Measurements from ENCODE around the gene SHC4. TPM values are rescaled to one million over a fixed set of nuclear protein-coding genes. Genes with fewer than 3 reads are reported as not detected.

Gene SHC4
- polyA plus RNA-seq, 1 donor (not counting 4 experiments of a cell fraction or from before 2014, with no cell fraction given) = 0.94 TPM

DNA sequence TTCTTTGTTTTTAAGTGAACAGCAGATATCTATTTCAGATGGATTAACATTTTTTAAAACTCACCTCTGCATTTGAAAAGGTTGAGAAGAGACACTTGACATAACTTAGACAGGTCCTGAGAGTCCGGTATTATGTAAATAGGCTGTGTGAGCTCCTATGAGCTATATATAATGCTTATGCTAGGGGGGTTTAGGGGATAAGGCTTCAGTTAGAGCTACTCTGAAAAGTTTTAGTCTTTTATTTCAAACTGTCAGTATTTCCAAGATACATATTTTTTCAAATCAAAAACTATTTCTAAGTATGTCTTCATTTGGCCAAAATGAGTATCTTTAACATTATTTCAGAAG is 16.9 kb downstream of the SHC4 start:
- Histone ChIP-seq H3K9me1 (ENCODE audit: control insufficient read depth, extremely low read depth, insufficient read depth, low read length) (no peaks in the 10 kb centered on the region), H3K9ac (ENCODE audit: control insufficient read depth, extremely low read depth, insufficient read depth, low read length) (no peak overlapping the region), H4K20me1 (ENCODE audit: control insufficient read depth, extremely low read depth, insufficient read depth, low read length) (no peaks in the 10 kb centered on the region), H3K79me2 (ENCODE audit: control insufficient read depth, insufficient read depth, low read length) (no peaks in the 10 kb centered on the region), H3K36me3 (ENCODE audit: control insufficient read depth in 2 of 2, extremely low read depth in 1 of 2, insufficient read depth in 2 of 2, low read length in 2 of 2) (no peaks in the 10 kb centered on the region), H3K4me3 (ENCODE audit: control insufficient read depth in 2 of 3, extremely low read depth in 1 of 3, insufficient read depth in 2 of 3, low read depth in 1 of 3, low read length in 3 of 3) (no peak overlapping the region), H3K9me3 (ENCODE audit: control insufficient read depth, low read depth, low read length) (no peaks in the 10 kb centered on the region), H3K4me2 (ENCODE audit: control insufficient read depth, extremely low read depth, insufficient read depth, low read depth, low read length) (no peak overlapping the region), H3K27ac (ENCODE audit: control insufficient read depth, insufficient read depth, low read length) (no peak overlapping the region), H3K4me1 (ENCODE audit: control insufficient read depth, extremely low read depth, insufficient read depth, low read length) (peaks cover 14% of the 10 kb centered on the region), H3K27me3 (ENCODE audit: control insufficient read depth, extremely low read depth, insufficient read depth, low read length) (no peaks in the 10 kb centered on the region), H2AFZ (ENCODE audit: control insufficient read depth, low read length) (no peak overlapping the region)
- FAIRE-seq = no peak
- TF ChIP-seq, protein P1, sequence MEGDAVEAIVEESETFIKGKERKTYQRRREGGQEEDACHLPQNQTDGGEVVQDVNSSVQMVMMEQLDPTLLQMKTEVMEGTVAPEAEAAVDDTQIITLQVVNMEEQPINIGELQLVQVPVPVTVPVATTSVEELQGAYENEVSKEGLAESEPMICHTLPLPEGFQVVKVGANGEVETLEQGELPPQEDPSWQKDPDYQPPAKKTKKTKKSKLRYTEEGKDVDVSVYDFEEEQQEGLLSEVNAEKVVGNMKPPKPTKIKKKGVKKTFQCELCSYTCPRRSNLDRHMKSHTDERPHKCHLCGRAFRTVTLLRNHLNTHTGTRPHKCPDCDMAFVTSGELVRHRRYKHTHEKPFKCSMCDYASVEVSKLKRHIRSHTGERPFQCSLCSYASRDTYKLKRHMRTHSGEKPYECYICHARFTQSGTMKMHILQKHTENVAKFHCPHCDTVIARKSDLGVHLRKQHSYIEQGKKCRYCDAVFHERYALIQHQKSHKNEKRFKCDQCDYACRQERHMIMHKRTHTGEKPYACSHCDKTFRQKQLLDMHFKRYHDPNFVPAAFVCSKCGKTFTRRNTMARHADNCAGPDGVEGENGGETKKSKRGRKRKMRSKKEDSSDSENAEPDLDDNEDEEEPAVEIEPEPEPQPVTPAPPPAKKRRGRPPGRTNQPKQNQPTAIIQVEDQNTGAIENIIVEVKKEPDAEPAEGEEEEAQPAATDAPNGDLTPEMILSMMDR (optimal IDR thresholded peaks at IDR 0.05 in 1 of 3, IDR thresholded peaks at IDR 0.05 in 1 of 3, conservative IDR thresholded peaks at IDR 0.05 in 1 of 3; ENCODE audit: extremely low read depth in 1 of 3, insufficient read depth in 2 of 3, low read length in 3 of 3) = no peak
- no peak for TF ChIP-seq EZH2 (IDR thresholded peaks at IDR 0.05; ENCODE audit: low read length)
- DNase-seq (ENCODE audit: low read depth, low spot score) = no peak
- dilution Hi-C loops (cut with MboI; ENCODE audit: extremely low pct_ligation_motif_present, low sequenced_read_pairs) = loop anchor here (5.0 kb wide), 1 partner anchor 75 kb away; no protein-coding TSS in a partner anchor

DNA sequence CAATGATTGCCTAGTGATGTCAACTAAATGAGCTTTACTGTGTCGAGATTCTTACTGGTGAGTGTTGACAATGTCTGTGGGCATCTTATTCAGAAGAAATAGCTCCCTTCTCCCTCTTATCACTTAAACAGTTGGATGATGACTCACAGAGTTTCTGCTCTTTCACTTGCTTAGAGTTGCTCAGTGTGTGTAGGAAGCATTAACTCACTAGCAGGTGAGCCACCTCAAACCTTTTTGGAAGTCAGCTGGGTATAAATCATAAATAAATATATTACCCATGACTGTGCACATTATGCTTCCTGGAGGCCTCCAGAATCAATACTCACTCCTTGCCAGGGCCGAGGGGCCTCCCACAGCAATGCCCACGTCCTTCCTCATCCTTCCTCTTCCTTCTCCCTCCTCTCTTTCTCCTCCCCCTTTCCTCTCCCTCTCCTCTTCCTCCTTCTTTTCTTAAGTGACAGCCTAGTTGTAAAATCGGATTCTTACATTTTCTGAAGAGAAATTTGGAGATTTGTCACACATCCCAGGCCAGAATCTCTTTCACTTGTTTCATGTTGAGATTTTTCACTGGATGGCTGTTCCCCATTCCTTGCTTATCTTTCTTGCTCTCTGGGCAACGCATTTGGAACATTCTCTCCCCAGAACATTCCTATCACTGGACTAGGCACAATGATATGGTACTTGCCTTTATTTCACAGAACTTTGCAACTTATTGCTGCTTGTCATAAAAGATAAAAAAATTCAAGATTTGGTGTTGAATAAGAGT is 17.5 kb downstream of the SHC4 start:
- Histone ChIP-seq H3K4me2 (ENCODE audit: control insufficient read depth, extremely low read depth, insufficient read depth, low read depth, low read length) (no peak overlapping the region), H3K27me3 (ENCODE audit: control insufficient read depth, extremely low read depth, insufficient read depth, low read length) (no peaks in the 10 kb centered on the region), H3K4me1 (ENCODE audit: control insufficient read depth, extremely low read depth, insufficient read depth, low read length) (peaks cover 14% of the 10 kb centered on the region), H3K4me3 (ENCODE audit: control insufficient read depth in 2 of 3, extremely low read depth in 1 of 3, insufficient read depth in 2 of 3, low read depth in 1 of 3, low read length in 3 of 3) (no peak overlapping the region), H3K9ac (ENCODE audit: control insufficient read depth, extremely low read depth, insufficient read depth, low read length) (peak overlapping the region; percentile 19), H4K20me1 (ENCODE audit: control insufficient read depth, extremely low read depth, insufficient read depth, low read length) (no peaks in the 10 kb centered on the region), H3K36me3 (ENCODE audit: control insufficient read depth in 2 of 2, extremely low read depth in 1 of 2, insufficient read depth in 2 of 2, low read length in 2 of 2) (no peaks in the 10 kb centered on the region), H3K27ac (ENCODE audit: control insufficient read depth, insufficient read depth, low read length) (peak overlapping the region; percentile 50), H3K9me3 (ENCODE audit: control insufficient read depth, low read depth, low read length) (no peaks in the 10 kb centered on the region), H3K79me2 (ENCODE audit: control insufficient read depth, insufficient read depth, low read length) (no peaks in the 10 kb centered on the region), H2AFZ (ENCODE audit: control insufficient read depth, low read length) (no peak overlapping the region), H3K9me1 (ENCODE audit: control insufficient read depth, extremely low read depth, insufficient read depth, low read length) (no peaks in the 10 kb centered on the region)
- DNase-seq (ENCODE audit: low read depth, low spot score) (peak; percentile 85), FAIRE-seq (peak; percentile 87)
- TF ChIP-seq, protein P1 (optimal IDR thresholded peaks at IDR 0.05 in 1 of 3, IDR thresholded peaks at IDR 0.05 in 1 of 3, conservative IDR thresholded peaks at IDR 0.05 in 1 of 3; ENCODE audit: extremely low read depth in 1 of 3, insufficient read depth in 2 of 3, low read length in 3 of 3) = no peak
- TF ChIP-seq EZH2 (IDR thresholded peaks at IDR 0.05; ENCODE audit: low read length) = no peak
- dilution Hi-C loops (cut with MboI; ENCODE audit: extremely low pct_ligation_motif_present, low sequenced_read_pairs) = loop anchor here (5.0 kb wide), 1 partner anchor 74 kb away; no protein-coding TSS in a partner anchor
